Activated CD8-positive, alpha-beta memory T cell treated with anti-CD3 and anti-CD28 coated beads for 36 hours (primary cell): ENCODE data around the gene PCSK1N. TPM values are rescaled to one million over a fixed set of nuclear protein-coding genes. Genes with fewer than 3 reads are reported as not detected.

ENCODE experiments used
- CTCF ChIA-PET: fragments of 350-600 bp; sonication (Branson Sonifier 250); formaldehyde crosslinking; loops from one replicate; lab custom pipeline; 2021; ENCODE audit warnings: antibody characterized with exemption; lab: Charles Lee
- POLR2A ChIA-PET: fragments of 350-600 bp; sonication (Branson Sonifier 250); formaldehyde crosslinking; loops from one replicate; lab custom pipeline; 2021; ENCODE audit warnings: antibody characterized with exemption; lab: Charles Lee
- total RNA-seq, 2 experiments: library from RNA; stranded (reverse); gene quantifications; one replicate each; pipeline ENCODE4 v1.2.3, GENCODE V29; 2021

The PCSK1N gene
- total RNA-seq, 2 experiments from 2014 or later = 1.8 to 3.0 TPM

DNA sequence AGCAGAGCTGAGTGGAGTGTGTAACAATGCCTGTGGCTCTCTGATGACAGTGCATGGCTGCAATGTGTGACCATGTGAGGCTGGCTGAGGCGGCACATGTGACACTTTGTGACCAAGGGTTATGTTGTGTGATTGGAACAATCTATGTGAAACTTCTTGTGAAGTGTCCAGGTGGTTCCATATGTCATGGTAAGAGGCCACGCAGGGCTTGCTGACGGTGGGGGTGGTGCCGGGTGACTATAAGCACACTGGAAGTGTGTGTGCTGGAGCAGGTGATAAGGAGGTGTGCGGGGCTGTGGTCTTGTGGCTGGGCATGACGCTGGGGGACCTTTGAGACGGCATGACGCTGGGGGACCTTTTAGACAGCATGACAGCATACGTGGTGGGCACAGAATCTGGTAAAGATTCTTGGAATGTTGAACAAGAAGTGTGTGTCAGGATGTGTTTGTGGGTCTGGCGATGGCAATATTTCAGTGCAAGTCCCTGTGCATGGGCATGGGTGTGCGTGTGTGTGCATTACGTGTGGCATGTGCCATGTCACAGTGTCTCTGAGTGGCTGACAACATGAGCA lies 41.0 kb downstream of the PCSK1N start:
- POLR2A ChIA-PET = no interaction called here
- CTCF ChIA-PET = no interaction called here

DNA sequence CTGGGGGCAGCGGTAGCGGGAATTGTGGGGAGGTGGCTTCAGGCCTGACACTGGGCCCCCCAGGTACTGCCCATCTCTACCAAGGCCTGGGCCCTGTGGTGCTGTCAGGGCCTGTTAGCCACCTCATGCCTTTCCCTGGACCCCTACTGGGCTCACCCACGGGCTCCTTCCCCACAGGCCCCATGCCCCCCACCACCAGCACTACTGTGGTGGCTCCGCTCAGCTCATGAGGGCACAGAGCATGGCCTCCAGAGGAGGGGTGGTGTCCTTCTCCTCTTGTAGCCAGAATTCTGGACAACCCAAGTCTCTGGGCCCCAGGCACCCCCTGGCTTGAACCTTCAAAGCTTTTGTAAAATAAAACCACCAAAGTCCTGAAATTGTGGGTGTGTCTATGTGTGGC lies 41.5 kb downstream of the PCSK1N start:
- ChIA-PET POLR2A (no interaction called here), CTCF (no interaction called here)

DNA sequence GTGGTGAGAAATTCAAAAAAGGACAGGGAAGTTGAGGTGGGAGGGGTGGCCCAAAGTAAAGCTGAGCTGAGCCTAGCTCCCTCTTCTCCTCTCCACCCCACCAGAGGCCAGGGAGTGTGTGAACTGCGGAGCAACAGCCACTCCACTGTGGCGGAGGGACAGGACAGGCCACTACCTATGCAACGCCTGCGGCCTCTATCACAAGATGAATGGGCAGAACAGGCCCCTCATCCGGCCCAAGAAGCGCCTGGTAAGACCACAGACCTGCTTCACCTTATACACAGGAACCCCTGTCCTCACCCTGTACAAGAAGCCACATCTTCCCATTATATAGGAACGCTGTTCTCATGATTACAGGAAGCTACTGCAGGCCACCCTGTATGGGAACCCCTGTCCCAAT lies 43.2 kb downstream of the PCSK1N start:
- POLR2A ChIA-PET = no interaction called here

DNA sequence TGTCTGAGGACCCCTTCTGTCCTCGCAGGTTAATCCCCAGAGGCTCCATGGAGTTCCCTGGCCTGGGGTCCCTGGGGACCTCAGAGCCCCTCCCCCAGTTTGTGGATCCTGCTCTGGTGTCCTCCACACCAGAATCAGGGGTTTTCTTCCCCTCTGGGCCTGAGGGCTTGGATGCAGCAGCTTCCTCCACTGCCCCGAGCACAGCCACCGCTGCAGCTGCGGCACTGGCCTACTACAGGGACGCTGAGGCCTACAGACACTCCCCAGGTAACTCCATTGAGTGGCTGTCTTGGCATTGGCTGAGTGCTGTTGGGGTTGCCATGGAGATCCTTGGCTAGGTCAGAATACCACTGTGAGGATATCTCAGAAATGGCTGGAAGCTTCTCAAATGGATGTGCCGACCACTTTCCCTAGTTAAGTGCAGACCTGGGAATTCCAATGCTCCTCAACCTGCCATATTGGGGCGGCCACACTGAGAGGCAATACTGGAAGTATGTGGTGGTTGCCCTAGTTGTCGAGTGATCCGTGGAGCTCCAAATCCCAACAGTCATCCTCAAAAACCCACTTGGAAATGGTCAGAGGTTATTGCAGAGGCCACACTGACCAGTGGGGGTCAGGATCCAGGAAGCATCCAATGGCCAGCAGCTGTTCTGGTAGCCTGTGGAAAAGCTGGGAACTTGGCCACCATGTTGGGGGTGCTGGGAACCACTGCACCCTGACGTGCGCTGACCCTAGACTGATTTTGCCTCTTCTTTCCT lies 44.2 kb downstream of the PCSK1N start:
- ChIA-PET POLR2A (no interaction called here), CTCF (no interaction called here)

More for the DNA sequence above, 43.2 kb downstream of the PCSK1N start:
- CTCF ChIA-PET = no interaction called here

DNA sequence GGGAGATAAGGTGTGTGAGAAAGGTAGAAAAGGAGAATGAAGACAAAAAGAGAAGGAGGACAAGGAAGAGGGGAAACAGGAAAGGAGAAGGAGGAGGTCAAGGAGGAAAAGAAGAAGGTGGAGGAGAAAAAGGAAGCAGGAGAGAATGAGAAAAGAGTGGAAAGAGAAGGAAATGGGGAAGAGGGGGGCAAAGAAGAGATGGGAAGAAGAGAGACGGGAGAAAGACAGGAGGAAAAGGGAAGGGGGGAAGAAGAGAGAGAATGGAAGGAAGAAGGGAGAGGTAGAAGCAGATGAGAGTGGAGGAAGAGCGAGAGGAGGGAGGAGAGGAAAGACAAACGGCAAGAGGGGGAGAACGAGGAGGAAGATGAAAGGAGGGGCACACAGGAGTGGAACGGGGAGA lies 44.9 kb downstream of the PCSK1N start:
- ChIA-PET CTCF (no interaction called here), POLR2A (no interaction called here)

DNA sequence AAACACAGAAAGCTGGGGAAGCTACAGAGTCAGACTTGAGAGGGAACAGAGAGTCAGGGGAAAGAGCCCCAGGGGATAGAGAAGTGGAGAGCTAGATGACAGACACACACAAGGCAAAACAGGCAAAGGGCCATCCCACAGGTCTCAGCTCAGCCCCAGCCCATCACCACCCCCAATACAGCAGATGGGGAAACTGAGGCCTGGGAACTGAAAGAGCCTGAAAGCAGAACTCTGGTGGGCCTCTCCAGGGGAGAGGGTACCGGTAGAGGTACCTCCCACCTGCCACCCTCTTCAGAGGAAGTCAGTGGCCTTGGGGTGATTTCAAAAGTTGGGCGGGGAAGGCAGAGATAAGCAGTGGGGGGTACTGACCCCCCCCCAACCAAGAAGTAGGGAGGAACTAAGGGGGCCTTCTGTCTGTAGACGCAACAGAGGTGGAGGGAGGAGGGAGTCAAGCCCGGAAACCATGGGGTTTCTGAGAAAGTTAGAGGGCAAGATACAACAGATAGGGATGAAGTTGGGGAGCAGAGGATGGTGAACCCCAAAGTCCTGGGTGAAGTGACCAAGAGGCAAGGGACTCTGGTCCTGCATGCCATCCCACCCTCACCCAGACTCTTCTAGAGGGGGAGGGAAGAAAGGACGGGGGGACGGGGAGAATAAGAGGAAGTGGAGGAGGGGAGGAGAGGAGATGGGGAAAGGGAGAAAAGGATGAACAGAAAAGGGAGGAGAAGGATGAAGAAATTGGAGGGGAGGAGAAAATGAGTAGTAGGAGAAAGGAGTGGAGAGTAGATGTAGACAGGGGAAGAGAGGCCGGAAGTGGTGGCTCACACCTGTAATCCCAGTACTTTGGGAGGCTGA lies 45.8 kb downstream of the PCSK1N start:
- ChIA-PET POLR2A (no interaction called here), CTCF (no interaction called here)

DNA sequence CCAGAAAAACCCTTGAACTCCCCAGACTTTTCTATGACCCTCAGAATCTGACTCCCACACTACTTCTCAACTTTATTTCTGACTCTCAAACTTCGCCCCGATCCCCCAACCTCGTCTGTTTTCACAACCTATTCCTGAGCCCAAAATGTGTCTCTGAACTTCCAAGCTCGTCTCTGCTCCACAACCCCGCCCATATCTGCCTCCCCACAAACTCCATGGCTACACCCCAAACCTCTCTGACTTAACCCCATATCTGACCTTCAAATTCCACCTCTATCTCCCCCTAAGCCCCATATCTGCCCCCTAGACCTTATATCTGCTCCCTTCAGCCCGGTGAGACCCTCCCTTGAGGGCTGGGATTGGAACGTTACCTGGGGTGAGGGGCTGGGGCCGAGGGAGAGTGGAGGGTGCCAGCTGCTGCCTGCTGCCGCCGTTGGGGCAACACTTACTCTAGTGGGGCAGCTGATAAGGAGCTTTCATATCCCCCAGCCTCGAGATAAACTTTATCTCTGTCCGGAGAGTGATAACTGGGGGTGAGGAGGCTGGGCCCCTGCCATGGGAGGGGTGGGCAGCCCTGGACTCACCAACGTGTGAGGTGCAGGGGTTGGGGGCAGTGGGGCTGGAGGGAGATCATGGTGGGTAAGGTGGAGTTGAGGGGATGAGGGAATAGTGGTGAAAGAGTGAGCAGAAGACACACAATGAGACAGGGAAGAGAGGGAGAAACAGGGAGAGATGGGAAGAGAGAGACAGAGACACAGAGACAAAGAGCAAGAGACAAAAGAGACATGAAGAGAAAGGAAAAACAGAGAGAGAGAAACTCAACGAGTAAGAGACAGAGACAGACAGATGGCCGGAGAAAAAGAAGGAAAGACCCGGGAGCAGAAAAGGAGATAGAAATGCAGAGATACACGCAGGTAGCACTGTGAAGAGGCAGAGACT lies 47.6 kb downstream of the PCSK1N start:
- POLR2A ChIA-PET = no interaction called here
- CTCF ChIA-PET = no interaction called here

DNA sequence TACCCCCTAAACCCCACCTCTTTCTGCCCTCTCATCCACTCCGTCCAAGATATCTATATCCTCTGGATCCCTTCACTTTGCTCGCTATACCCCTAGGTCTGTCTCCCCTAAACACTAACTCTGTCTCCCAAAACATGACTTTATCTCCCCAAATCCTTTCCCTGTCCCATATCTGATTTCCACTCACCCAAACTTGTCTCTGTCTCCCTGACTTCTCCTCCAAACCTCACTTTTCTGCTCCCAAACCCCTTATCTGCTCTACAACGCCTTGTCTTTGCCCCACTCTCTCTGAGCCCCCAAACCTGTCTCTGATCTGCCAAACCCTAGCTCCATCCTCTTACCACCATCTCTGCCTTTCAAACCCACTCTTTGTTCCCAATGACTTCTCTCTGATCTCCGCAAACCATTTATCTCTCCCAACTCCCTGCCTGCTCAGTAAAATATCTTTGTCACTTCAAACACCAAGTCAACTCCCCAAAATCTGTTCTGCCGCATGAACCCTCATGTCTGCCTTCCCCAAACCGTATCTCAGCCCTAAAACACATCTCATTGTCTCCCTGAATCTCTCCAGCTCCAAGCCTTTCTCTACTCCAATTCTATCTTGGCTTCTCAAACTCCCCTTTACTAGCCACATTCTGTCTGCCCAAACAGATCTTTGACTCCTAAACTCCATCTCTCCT lies 48.4 kb downstream of the PCSK1N start:
- ChIA-PET CTCF (no interaction called here), POLR2A (no interaction called here)

DNA sequence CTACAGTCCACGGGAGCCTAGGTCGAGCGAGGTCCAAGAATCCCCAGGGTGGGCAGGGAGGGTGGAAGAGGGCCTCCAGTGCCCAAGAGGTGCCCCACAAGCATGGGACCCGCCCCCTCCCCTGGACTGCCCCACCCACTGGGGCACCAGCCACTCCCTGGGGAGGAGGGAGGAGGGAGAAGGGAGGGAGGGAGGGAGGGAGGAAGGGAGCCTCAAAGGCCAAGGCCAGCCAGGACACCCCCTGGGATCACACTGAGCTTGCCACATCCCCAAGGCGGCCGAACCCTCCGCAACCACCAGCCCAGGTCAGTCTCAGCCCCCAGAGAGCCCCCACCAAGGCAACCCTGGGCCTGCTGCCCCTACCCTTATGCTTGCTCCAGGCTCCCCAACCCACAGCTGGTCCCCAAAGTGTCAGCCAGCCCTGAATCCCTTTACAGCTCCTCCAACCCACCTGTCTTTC lies 49.0 kb downstream of the PCSK1N start, which contains the start of gene GATA1:
GATA1 (plus strand) TSS at position 250 of the 460 bp plus-strand sequence. CDS start 4,520 bp downstream, outside the sequence.
- POLR2A ChIA-PET = no interaction called here
- CTCF ChIA-PET = no interaction called here

DNA sequence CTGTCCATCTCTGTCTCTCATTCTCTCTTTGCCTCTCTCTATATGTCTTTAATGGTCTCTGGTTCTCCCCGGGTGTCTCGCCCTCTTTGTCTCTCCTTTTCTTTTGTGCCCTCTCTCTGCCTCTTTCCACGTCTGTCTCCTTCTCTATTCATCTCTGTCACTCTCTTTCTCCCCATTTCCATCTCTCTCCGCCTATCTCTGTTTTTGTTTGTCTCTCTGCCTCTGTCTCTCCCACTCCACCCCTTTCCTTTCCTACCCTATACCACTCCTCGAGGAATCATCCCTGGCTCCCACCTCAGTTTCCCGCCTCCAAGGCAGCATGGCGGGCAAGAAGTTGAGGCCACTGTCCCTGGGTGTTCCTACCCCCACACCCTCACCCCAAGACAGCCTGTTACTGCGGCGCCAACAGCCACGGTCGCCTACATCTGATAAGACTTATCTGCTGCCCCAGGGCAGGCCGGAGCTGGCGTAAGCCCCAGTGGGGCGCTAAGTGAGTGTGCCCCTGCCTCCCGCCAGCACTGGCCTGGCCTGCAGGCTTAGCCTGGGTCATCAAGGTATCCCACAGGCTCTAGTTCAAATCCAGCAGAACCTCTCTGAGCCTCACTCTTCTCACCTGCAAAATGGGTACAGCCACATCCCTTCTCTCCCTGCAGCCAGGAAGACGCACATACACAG lies 49.7 kb downstream of the PCSK1N start:
- ChIA-PET CTCF (no interaction called here), POLR2A (no interaction called here)

DNA sequence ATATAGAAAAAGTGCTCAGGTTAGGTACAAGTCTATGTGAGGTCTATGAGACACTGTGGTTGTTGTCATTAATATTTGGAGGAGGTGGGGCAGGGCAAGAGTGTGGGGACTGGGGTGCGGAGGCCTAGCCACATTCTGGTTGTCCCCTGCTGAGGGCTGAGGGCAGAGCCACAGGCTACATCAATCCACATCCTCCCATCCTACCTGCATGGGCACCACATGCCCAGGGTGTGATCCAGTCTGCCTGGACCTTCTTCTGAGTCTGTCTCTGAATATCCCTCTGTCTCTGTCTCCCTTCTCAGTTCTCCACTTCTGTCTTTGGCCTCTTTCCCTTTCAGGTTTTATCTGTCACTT lies 50.2 kb downstream of the PCSK1N start:
- ChIA-PET CTCF (no interaction called here), POLR2A (no interaction called here)

DNA sequence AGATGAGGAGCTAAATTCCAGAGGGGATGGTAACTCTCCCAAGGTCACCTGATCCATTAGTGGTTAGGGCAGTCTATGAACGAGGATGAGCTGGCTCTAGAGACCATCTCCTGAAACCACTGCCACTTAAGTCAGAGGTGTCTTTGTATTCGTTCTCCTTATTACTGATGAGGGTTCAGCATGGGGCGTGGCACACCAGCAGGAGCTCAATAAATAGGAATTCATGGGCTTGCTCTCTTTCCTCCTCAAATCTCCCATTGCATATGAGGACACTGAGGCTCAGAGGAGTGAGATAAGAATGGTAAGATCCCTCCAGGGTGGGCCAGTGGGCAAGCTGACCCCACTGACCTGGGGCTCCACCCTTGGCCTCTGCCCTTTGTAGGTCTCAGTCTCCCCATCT lies 50.7 kb downstream of the PCSK1N start:
- POLR2A ChIA-PET = no interaction called here
- CTCF ChIA-PET = no interaction called here

DNA sequence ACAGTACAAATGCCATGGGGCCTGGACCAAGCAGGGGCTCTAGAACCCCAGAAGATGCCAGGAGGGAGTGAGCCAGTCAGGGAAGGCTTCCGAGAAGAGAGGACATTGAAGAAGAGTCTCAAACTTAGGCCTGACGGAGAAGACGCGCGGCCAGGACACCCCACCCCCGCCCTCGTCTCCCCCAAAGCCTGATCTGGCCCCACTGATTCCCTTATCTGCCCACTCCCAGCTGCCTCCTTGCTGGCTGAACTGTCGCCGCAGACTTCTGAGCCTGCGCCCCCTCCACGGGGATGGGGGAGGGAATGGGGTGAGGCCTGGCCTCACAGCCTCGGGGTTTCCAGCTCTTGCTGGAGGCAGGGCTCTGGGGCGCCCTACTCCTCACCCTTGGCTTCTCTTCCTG lies 52.6 kb downstream of the PCSK1N start:
- ChIA-PET CTCF (interaction anchor here (0.6 kb wide), 1 partner anchor 59 kb away, joined by 4 read pairs; no protein-coding TSS in a partner anchor), POLR2A (no interaction called here)

DNA sequence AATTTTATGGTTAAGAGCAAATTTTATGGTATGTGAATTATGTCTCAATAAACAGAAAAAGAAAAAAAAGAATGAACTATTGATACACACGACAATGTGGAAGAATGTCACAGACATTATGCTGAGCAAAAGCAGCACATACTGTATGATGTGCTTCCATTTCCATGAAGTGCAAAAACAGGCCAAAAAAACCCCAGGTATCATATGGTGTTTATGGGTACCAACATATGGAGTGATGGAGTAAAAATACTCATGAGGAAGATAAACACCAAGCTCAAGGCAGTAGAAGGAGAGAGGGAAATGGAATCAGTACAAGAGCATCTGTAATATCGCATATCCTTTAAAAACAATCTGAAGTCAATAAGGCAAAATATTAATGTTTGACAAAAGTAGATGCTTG lies 53.2 kb downstream of the PCSK1N start:
- ChIA-PET POLR2A (no interaction called here), CTCF (interaction anchor here (0.6 kb wide), 1 partner anchor 60 kb away, joined by 4 read pairs; no protein-coding TSS in a partner anchor)

DNA sequence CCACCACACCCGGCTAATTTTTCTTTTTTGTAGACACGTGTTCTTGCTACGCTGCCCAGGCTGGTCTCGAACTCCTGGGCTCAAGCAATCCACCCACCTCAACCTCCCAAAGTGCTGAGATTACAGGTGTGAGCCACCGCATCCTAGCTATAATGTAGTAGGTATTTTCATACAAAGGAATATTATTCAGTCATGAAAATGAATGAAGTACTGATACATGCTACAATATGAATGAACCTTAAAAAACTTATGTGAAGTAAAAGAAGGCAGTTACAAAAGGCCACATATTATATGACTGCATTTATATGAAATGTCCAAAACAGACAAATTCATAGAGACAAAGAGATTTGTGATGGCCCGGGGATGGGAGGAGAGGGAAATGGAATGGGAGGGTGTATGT lies 53.7 kb downstream of the PCSK1N start:
- ChIA-PET POLR2A (no interaction called here), CTCF (no interaction called here)
